ENCODE results near the gene TUBA4A. TPM values are rescaled to one million over a fixed set of nuclear protein-coding genes. Genes with fewer than 3 reads are reported as not detected.

Gene TUBA4A
- total and polyA plus RNA-seq, 2 of the 8 experiments (the other 6 are each of a cell fraction or from before 2014, with no cell fraction given): 67.3 to 172 TPM

DNA sequence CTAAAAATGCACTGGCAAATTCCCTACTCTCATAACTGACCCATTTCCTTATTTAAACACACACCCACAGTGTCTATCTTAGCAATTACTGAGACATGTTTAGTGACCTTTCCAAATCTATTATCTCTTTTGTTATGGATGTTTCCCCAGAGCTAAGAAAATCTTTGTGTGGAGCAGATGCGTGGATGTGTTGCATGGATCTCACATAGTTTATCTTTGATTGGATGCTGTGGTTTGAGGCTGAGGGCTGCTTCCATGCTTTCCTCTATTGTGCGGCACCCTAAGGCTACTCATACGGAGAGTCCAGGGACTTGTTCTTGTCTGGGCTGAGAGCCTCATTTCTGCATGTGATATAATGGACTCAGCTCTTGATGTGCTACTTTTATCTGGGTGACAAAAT lies 19.4 kb downstream of the TUBA4A start:
- no peak for FAIRE-seq
- no peak overlapping the region for H3K4me3 ChIP-seq (ENCODE audit: extremely low read depth in 1 of 4, insufficient read depth in 2 of 4, low read depth in 3 of 4, low read length in 4 of 4)
- WGBS, 2 experiments (ENCODE audit: extremely low coverage in 1 of 2, insufficient coverage in 1 of 2, insufficient read length in 1 of 2, insufficient replicate concordance in 2 of 2, low coverage in 1 of 2, low lambda C conversion rate in 2 of 2, missing lambda C conversion rate in 1 of 2): 88% methylated on average over 3 of the region's 3 CpGs; no CpG with 5 or more reads in 1 of the 2 experiments
- no peak overlapping the region for H2AFZ ChIP-seq (ENCODE audit: low read length)
- H3K27me3 ChIP-seq (replicated peaks in 1 of 4; ENCODE audit: control insufficient read depth in 3 of 4, extremely low read depth in 1 of 4, insufficient read depth in 3 of 4, low read length in 3 of 4): no peaks in the 10 kb centered on the region
- H2BK20ac ChIP-seq (ENCODE audit: low read length): no peak overlapping the region
- no peak overlapping the region for H3K14ac ChIP-seq (ENCODE audit: insufficient read length)
- no peaks in the 10 kb centered on the region for H3K9me3 ChIP-seq (ENCODE audit: insufficient read depth in 2 of 2, low read depth in 1 of 2, low read length in 1 of 2)
- no peak overlapping the region for H2BK5ac ChIP-seq (ENCODE audit: low read depth, low read length)
- H4K91ac ChIP-seq (replicated peaks; ENCODE audit: insufficient read length, low read length): no peak overlapping the region
- no peaks in the 10 kb centered on the region for H4K20me1 ChIP-seq (replicated peaks in 1 of 2; ENCODE audit: control insufficient read depth in 1 of 2, insufficient read depth in 2 of 2, low read length in 2 of 2)
- H2BK120ac ChIP-seq (replicated peaks; ENCODE audit: low read depth, low read length): no peak overlapping the region
- no peak overlapping the region for H3K9ac ChIP-seq (replicated peaks in 1 of 4; ENCODE audit: extremely low read depth in 1 of 4, low read depth in 3 of 4, low read length in 3 of 4)
- no peak overlapping the region for H3K4me2 ChIP-seq (ENCODE audit: insufficient read depth in 1 of 2, low read depth in 2 of 2, low read length in 2 of 2)
- H4K5ac ChIP-seq (ENCODE audit: insufficient read length, low read depth, low read length): no peak overlapping the region
- H3K56ac ChIP-seq (replicated peaks; ENCODE audit: insufficient read length, low read depth, low read length): no peak overlapping the region
- H2BK15ac ChIP-seq (ENCODE audit: low read length): no peak overlapping the region
- no peak overlapping the region for H3K27ac ChIP-seq (ENCODE audit: low read depth, low read length)
- no peak overlapping the region for H4K8ac ChIP-seq (ENCODE audit: extremely low read depth, insufficient read depth, low read length)
- peaks cover 35 to 69% (median 57%) of the 10 kb centered on the region in 4 experiments for H3K36me3 ChIP-seq (ENCODE audit: control insufficient read depth in 2 of 4, insufficient read depth in 4 of 4, low read length in 3 of 4)
- CTCF ChIA-PET (ENCODE audit: partially characterized antibody): interaction anchor here (1.0 to 2.8 kb wide), 3 partner anchors 44 to 254 kb away, joined by 3 to 12 read pairs (median 3); partner anchors contain the start of gene DNAJB2
- DNase-seq (ENCODE audit: low read depth in 1 of 2, low spot score in 2 of 2): no peak
- H2AK5ac ChIP-seq (ENCODE audit: low read depth, low read length): no peak overlapping the region
- H3K18ac ChIP-seq (ENCODE audit: extremely low read depth, low read length): no peak overlapping the region
- peaks cover 2% of the 10 kb centered on the region; the same call in 1 of the 2 replicates for H3K23me2 ChIP-seq (ENCODE audit: low read depth, low read length)
- peaks cover 0 to 4% of the 10 kb centered on the region in 2 experiments; a peak in 1 of 4 replicates for H3K79me2 ChIP-seq (ENCODE audit: control insufficient read depth in 1 of 2, insufficient read depth in 2 of 2, low read length in 2 of 2)
- no peak overlapping the region for H3K23ac ChIP-seq (ENCODE audit: insufficient read length)
- POLR2A ChIA-PET (ENCODE audit: partially characterized antibody): interaction anchor here (2.1 to 4.9 kb wide), 3 partner anchors 8 to 13 kb away, joined by 8 to 22 read pairs (median 11); partner anchors contain the start of genes GLB1L and STK16
- H3K4me1 ChIP-seq (replicated peaks in 1 of 4; ENCODE audit: control insufficient read depth in 3 of 4, insufficient read depth in 4 of 4, low read length in 3 of 4): no peaks in the 10 kb centered on the region; a peak in 1 of 7 replicates
- H3K79me1 ChIP-seq (ENCODE audit: low read depth, low read length): no peaks in the 10 kb centered on the region
- H3K4ac ChIP-seq (replicated peaks; ENCODE audit: insufficient read length, low read depth, low read length): no peak overlapping the region
- H2BK12ac ChIP-seq (ENCODE audit: low read depth, low read length): no peak overlapping the region
- TF ChIP-seq POLR2AphosphoS5 (IDR thresholded peaks at IDR 0.05; ENCODE audit: low read depth, low read length) (no peak), SIRT6 (IDR thresholded peaks at IDR 0.05; ENCODE audit: low read length) (no peak), NRF1 (IDR thresholded peaks at IDR 0.05; ENCODE audit: low read depth, low read length) (no peak)
- TF ChIP-seq, protein P1, sequence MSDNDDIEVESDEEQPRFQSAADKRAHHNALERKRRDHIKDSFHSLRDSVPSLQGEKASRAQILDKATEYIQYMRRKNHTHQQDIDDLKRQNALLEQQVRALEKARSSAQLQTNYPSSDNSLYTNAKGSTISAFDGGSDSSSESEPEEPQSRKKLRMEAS (IDR thresholded peaks at IDR 0.05): no peak

All from H1 (cell line).